Prostate gland (tissue), 1 donor: ENCODE measurements around the gene GAB3.

Experiments used
- POLR2A ChIP-seq: fragments of 450-650 bp; IDR thresholded peaks from one replicate; pipeline ENCODE4 v1.6.1; 2016; ENCODE audit warnings: antibody characterized with exemption, mild to moderate bottlenecking
- POLR2AphosphoS5 ChIP-seq: sonication (generic); formaldehyde crosslinking; IDR thresholded peaks from one replicate; pipeline ENCODE4 v1.6.1; 2017; ENCODE audit warnings: antibody characterized with exemption

DNA sequence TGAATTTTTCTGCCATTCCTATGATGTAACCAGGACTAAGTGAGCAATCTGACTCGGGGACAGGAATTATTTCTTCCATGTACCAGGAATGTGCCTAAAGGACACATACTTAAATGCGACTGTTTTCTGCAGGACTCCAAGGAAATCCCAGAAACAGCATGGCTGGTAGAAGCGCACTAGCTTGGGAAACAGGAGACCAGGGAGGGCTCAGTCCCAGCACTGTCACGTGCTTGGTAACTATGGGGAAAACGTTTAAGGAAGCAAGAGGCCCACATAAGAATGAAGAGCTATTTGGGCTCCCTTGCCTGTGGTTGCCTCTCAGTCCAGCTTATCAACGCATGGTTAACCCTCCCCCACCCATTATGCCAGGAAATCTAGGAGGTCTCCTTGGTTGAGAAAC lies 34.8 kb upstream of the GAB3 start:
- TF ChIP-seq POLR2AphosphoS5 (no peak), POLR2A (no peak)
